Lower leg skin (tissue), 4 donors: ENCODE results near the gene OVCH1. TPM values are rescaled to one million over a fixed set of nuclear protein-coding genes. Genes with fewer than 3 reads are reported as not detected.

Experiments
- DNase-seq, 2 donors: peaks; one replicate each; pipeline ENCODE4 v3.0.0-alpha.2; 2019; ENCODE audit warnings: low spot score in 2 of 2
- H3K4me3 ChIP-seq: fragments of 200-600 bp; sonication (generic); 2 replicates; pipeline ENCODE4 v1.5.1; 2017; ENCODE audit warnings: mild to moderate bottlenecking, low read depth; ENCODE audit not compliant: poor library complexity, severe bottlenecking
- CTCF ChIP-seq, 3 donors: fragments of 450-650 bp; IDR thresholded peaks; one replicate each; pipeline ENCODE4 v1.5.1; 2016; ENCODE audit warnings: antibody characterized with exemption in 3 of 3, mild to moderate bottlenecking in 3 of 3, moderate library complexity in 2 of 3
- POLR2A ChIP-seq, 2 donors: fragments of 450-650 bp; IDR thresholded peaks; one replicate each; pipeline ENCODE4 v1.6.1; 2016 to 2017; ENCODE audit warnings: antibody characterized with exemption in 2 of 2, mild to moderate bottlenecking in 1 of 2, moderate library complexity in 1 of 2
- WGBS, 2 donors: methylation state at CpG; one replicate each; pipeline ENCODE4 v1.1.5; 2018; 5-methylcytosine and 5-hydroxymethylcytosine counted together
- intact Hi-C: fragments of 100-400 bp; cut with DNase I; formaldehyde crosslinking; loops from one replicate; pipeline ENCODE4 v1.15.0; 2023; ENCODE audit warnings: low total_unique reads
- total RNA-seq, 4 donors: library from RNA; depleted of rRNA; stranded (reverse); fragments of >200 nt; gene quantifications; one replicate each; pipeline ENCODE4 v1.1.0, GENCODE V29; 2016

Gene OVCH1
- total RNA-seq, 4 donors from 2014 or later: 0.19 TPM; not detected in 3

GRCh38 chr12:29430716-29431044 is 66.8 kb downstream of the OVCH1 start:
- TF ChIP-seq POLR2A (IDR thresholded peaks at IDR 0.05): no peak
- TF ChIP-seq CTCF (IDR thresholded peaks at IDR 0.05): no peak
- intact Hi-C loops: no loop called here
- 65 to 88% methylated on average over 2 of the region's 2 CpGs for WGBS, 2 donors
- DNase-seq: no peak
- no peak overlapping the region for H3K4me3 ChIP-seq

- intact Hi-C loops: no loop called here
- TF ChIP-seq POLR2A (IDR thresholded peaks at IDR 0.05) (no peak), CTCF (IDR thresholded peaks at IDR 0.05) (no peak)
- WGBS, 2 donors: 69 to 70% methylated on average over 3 of the region's 3 CpGs
- no peak overlapping the region for H3K4me3 ChIP-seq
- no peak for DNase-seq
These were observed 67.3 kb downstream of the OVCH1 start for GRCh38 chr12:29429999-29430715.

- DNase-seq: no peak
- TF ChIP-seq CTCF (IDR thresholded peaks at IDR 0.05) (no peak), POLR2A (IDR thresholded peaks at IDR 0.05) (no peak)
- H3K4me3 ChIP-seq: no peak overlapping the region
- intact Hi-C loops: no loop called here
These were observed 68.9 kb downstream of the OVCH1 start for GRCh38 chr12:29428633-29429032.

- no peak for TF ChIP-seq CTCF (IDR thresholded peaks at IDR 0.05)
- TF ChIP-seq POLR2A (IDR thresholded peaks at IDR 0.05): no peak
- no peak overlapping the region for H3K4me3 ChIP-seq
- DNase-seq: no peak
- 68 to 81% methylated on average over 4 of the region's 4 CpGs for WGBS, 2 donors
- intact Hi-C loops: no loop called here
These were observed 69.5 kb downstream of the OVCH1 start for GRCh38 chr12:29427964-29428363.

- intact Hi-C loops: no loop called here
- 83 to 90% methylated on average over 2 of the region's 2 CpGs for WGBS, 2 donors
- TF ChIP-seq CTCF (IDR thresholded peaks at IDR 0.05) (no peak), POLR2A (IDR thresholded peaks at IDR 0.05) (no peak)
- DNase-seq: no peak
- H3K4me3 ChIP-seq: no peak overlapping the region
These were observed 71.0 kb downstream of the OVCH1 start for GRCh38 chr12:29426498-29426897.

GRCh38 chr12:29425722-29426121 is 71.8 kb downstream of the OVCH1 start:
- intact Hi-C loops: no loop called here
- H3K4me3 ChIP-seq: no peak overlapping the region
- WGBS, 2 donors: 48 to 51% methylated on average over 2 of the region's 2 CpGs
- TF ChIP-seq POLR2A (IDR thresholded peaks at IDR 0.05): no peak
- DNase-seq: no peak
